ENCODE measurements around the gene SF3A2.

DNA sequence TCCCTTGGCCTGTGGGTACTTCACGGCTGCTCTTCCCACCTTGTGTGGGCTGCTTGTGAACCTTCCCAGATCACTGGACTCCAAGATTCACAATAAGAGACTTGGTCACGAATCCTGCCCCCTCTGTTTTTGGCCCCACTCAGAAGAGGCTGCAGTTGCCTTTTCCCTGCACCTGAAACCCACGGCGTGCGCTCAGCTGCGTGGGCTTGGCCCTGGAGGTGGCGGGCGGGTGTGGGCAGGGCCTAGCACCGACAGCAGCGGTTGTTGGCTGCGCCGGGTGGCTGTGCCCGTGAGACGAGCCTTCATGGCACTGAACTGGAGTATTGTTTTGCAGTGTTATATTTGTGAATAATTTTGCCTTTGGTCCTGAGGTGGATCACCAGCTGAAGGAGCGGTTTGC lies 34.3 kb upstream of the SF3A2 start:
- no peak for TF ChIP-seq POLR2AphosphoS5 (IDR thresholded peaks at IDR 0.05; ENCODE audit: low read depth, low read length)
- TF ChIP-seq POLR2A (IDR thresholded peaks at IDR 0.05; ENCODE audit: low read depth, low read length), result no peak
- TF ChIP-seq TAF1 (IDR thresholded peaks at IDR 0.05; ENCODE audit: low read depth, low read length), result no peak
- TF ChIP-seq SPI1 (IDR thresholded peaks at IDR 0.05; ENCODE audit: low read depth, low read length), result no peak
- TF ChIP-seq PAX5 (IDR thresholded peaks at IDR 0.05; ENCODE audit: insufficient read depth, low read length, severe bottlenecking), result no peak

Data from GM12891 (cell line).